GM12892 (cell line): ENCODE results near the gene GRID1.

Experiments used
- POLR2A ChIP-seq: IDR thresholded peaks from 2 replicates; pipeline ENCODE4 v1.6.1; 2011; ENCODE audit warnings: low read depth, low read length, control low read depth
- TAF1 ChIP-seq: IDR thresholded peaks from 2 replicates; pipeline ENCODE4 v1.6.1; 2011; ENCODE audit warnings: low read depth, mild to moderate bottlenecking, control low read depth, low read length, borderline replicate concordance

- TF ChIP-seq TAF1 (no peak), POLR2A (no peak)
Observed at GRCh38 chr10:86105640-86106039, 261.0 kb downstream of the GRID1 start.
